Activated gamma-delta T cell treated with Interleukin-2 at 50 U/mL for 16 hours (primary cell): ENCODE measurements around the gene GPR141.

Source experiments
- DNase-seq: peaks from one replicate; pipeline ENCODE4 v3.0.0-alpha.2; 2020

The GPR141 gene

DNA sequence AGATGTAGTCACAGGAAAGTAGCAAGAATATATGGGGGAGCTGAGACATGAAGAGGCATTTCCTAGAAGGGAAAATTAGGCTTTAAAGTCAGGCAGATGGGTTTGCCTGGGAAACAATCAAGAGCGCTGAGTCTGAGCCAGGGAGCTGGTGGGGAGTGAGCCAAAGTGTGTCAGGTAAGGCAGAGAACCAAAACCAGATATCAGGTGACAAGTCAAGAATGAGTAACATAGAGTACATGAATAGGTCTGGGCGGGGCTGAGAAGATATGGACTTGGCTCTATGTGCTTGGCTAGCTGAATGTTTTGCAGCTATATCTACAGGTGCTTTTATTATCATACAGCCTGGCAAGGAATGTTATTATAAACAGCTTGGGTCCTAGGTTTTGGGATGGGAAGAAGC is 49.3 kb downstream of the GPR141 start:
- no peak for DNase-seq

DNA sequence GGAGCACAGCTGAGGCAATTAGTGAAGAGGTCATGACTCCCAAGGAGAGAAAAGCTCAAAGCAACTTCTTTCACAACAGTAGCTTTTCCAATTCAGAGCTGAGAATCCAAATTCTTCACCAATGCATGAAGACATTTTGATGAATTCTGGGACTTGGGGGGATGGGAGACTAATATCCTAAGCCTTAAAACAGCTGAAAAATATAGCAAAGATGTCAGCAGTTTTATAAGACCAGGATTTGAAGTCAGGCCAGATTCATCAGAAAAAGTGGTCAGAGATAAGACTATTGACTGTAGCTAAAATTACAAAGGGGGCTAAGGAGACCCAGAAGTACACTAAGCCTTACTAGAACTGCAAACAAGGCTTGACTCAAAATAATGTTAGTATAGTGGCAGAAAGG is 51.6 kb downstream of the GPR141 start:
- no peak for DNase-seq

DNA sequence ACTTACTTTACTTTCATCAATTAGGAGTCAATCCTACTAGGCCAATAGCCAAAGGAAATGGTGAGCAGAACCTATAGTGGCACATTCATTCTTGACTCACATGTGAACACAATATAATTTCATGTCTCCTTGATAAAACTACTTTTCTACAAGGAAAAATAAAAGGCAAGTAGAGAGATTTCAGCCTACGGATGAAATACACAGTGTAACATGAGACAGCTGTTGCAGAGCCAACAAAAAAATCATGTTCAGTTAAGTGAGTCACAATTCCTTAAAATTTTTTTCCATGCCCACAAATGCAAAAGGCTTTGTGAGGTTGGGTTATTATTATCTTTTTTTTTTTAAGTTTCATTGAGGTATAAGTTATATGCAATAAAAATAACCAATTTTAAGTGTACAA is 54.8 kb downstream of the GPR141 start:
- DNase-seq, result no peak

DNA sequence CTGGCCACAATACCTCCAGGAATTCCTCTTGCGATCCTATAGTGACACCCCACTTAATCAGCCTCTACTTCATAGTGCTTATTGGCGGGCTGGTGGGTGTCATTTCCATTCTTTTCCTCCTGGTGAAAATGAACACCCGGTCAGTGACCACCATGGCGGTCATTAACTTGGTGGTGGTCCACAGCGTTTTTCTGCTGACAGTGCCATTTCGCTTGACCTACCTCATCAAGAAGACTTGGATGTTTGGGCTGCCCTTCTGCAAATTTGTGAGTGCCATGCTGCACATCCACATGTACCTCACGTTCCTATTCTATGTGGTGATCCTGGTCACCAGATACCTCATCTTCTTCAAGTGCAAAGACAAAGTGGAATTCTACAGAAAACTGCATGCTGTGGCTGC is 56.8 kb downstream of the GPR141 start:
- no peak for DNase-seq

DNA sequence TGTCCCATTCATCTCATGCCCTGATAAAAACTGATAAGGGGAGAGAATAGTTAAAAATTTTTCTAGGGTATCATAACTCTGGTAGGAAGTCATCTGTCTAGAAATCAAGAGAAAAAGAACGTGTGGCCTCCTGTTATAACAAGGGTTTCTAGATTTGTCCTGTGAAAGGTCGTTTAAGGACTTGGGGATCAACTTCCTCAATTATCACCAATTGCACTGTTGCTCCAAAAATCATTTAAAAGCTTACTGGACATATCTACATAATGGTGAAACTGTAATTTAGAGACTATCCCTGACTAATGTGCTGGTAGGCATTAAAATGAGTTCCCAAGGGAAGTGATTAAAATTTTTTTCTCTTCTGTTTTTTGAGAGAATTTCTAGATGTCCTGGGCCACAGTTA is 58.2 kb downstream of the GPR141 start:
- DNase-seq, result no peak

DNA sequence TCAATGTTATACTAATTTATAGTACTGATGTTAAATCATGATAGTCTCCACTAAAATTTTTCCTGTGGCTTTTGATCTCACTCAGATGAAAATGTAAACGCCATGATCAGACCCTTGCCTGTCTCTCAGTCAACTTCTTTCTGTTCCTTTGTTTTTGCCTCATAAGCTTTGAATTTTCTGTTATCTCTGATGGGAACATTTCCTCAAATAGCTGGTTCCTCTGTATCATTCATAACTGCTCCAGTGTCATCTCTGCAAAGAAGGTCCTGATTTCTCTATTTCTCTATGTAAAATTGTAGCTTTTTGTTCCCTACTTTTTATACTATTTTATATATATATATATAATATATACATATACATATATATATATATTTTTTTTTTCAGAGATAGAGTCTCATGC is 67.5 kb downstream of the GPR141 start:
- DNase-seq, result no peak

DNA sequence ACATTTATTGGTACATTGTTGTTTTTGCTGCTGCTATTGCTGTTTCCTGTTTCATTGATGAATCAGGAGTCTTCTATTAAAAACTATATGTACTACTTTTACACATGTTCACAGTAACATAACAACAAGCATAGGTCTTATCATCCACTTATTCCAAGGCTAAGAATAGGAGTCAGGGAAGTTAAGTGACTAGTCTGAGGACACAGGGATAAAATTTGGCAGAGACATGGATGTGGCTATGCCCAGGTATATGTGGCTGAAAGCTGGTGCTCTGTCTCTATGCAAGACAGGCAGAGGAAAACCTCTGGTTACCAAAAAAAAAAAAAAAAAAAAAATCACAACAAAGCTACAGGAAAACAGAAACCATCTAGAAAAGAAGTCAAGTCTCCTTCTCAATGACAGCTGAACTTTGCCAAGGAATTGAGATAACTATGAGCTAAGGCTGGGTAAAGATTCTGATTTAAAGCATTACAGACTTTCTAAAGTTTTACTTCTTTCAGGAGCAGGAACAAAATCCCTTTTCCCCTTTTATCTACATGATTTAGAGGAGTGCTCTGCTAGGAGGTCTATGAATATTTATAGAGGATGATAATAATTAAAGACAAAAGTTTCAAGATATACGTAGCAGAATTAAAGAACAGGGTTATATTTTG is 70.0 kb downstream of the GPR141 start:
- no peak for DNase-seq

DNA sequence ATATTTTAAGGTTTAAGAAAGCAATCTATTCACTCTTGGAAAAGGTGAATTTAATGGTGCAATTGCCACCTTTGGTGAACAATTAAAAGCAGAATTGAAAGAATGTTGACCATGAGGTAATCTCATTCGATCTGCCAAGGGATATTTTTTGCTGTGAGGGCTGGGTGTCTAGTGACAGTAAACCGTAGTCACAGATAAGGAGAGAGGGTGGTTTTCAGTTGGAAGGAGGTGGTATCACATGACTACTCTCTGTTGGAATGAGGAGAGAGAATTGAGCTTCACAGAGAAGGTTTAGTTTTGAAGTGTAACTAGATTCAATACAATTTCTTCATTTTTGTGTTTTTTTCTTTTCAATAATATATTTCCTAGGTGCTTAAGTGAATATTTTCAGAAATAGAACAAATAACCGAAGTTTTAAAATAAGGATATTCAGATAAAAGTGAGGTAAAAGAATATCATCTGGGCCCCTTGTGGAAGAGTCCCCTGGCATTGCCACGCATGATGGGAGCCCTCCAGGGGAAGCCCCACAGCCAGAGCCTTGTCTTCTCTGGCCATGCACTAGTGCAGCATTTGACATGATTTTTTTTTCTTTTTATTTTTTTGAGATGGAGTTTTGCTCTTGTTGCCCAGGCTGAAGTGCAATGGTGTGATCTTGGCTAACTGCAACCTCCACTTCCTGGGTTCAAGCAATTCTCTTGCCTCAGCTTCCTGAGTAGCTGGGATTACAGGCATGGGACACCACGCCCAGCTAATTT is 73.4 kb downstream of the GPR141 start:
- no peak for DNase-seq

DNA sequence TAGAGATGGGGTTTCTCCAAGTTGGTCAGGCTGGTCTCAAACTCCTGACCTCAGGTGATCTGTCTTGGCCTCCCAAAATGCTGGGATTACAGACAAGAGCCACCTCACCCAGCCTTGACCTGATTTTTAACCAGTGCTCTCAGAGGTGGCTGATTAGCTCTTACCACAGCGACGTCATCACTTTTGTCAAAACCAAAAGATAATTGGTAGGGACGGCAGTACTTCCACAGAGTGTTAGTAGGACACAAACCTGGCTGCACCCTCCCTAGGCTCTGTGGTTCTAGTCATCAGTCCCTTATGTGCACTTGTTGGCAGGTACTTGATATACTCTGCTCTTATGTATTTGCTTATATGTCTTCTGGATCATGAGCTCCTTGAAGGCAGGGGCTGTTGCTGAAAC is 74.0 kb downstream of the GPR141 start:
- no peak for DNase-seq

DNA sequence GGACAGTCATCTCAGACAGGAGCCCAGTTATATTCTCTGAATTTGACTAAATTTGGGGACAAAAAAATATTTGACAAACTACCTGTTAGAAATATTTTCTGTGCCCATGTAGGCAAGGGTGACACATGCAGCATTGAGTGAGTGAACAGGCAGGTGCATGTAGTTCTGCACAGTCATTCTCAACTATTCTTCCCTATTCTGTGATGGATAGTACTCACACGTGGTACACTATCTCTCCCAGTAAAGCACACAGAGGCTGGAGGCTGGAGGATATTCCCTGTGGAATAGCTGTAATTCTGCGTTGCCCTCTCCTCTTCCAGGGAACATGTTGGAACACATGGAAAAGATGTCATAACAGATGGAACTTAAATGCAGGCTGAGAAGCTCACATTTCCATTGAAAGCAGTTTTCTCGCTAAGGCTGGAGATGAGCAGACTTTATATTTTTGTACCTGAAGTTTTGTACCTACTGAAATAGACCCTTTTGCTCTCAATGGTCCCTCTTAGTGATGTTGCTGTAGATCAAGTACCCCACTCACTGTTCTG is 75.0 kb downstream of the GPR141 start:
- DNase-seq, result no peak

DNA sequence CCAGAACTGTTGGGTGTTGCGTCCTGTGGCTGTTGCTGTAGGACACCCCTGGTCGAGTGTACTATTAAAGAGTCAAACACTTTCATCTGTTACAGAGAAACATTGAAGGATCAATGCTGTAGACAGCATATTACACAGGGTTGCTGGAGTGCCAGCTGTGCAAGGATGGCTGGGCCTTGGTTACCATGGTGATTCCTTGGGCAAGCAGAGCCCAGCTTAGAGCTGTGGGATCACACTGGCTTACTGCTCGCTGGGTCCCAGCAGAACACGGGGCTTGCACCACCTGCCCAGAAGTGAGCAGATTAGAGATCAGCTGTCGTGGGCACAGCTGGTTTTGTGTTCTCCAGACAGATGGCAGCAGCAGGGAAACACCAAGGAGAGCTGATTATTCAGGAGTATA is 76.0 kb downstream of the GPR141 start:
- DNase-seq, result no peak

DNA sequence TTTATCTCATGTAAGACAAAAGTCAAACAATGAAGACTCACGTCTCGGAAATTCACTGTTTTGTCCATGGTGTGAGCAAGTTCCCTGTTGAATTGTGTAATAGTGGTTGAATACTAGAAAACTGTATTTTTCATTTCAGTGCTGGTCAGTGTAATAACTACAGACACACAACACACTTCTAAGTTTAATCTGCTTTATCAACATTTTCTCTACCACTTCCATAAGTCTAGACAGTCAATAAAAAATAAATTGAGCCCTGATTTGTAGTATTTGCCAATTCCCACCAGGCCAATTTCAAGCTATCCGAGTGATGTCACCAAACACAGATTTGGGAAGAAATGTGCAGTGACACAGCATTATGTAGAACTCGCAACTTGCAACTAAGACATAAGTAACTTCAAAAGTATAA is 81.9 kb downstream of the GPR141 start:
- DNase-seq, result no peak

DNA sequence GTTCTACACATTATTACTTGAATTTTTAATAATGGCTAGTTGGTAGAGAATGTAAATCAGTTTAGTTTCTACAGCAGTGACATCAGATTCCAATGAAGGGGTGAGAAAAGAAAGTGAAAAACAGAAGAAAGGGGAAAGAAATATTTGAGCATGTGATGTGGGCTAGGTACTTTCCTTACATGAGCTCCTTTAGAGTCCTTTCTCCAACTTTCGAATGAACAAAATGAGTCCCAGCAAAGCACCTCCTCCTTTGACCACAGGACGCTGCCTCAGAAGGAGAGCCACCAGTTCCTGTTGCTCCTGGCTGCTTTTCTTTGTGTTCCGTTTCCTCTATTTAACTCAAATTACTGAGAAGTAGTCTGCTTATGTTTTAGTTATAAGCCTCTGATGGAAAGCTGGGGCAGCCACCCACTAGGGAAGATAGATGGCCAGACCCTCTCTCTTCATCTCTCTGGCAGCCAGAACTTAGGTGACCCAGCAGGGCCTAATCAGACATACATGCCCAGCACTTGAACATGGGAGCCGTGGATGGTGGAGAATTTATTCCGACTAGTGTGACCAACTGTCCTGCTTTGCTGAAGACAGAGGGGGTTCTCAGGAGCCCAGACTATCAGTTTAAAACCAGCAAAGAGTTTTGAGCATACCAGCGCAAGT is 82.4 kb downstream of the GPR141 start:
- no peak for DNase-seq

DNA sequence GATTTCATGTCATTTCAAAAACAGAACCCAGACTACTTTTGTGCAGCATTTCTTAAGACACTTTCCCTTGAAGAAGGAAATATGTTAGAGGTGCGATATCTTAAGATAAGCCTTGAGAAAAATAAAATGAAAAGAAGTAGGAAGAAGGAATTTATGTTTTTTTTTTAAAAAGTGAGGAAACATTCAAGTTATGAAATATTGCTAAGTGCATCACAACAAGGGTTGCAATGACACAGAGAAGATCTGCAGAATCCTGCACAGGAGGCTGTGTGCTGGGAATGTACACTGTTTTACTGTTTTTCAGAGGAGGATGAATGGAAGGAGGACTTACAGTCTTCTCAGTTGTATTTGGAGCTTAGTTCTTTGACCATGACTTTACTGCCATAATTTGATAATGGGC is 85.0 kb downstream of the GPR141 start:
- DNase-seq, result no peak

DNA sequence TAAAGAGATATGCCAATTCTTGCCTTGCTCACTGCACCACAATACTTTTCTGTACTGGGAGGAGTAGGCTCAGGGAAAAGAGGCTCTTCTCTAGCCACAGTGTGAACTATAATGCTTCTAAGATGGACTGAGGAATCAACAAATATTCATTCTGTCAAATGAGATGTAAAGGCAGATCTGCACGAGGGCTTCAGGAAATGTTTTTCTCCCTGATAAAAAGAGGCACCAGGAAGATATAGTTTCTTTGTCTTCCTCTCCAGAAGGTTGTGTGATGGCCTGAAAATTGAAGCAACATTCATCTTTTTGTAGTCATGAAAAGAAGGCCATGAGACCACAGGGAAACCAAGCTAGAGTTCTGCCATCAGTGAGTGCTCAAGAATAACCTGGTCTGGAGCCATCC is 85.7 kb downstream of the GPR141 start:
- no peak for DNase-seq

DNA sequence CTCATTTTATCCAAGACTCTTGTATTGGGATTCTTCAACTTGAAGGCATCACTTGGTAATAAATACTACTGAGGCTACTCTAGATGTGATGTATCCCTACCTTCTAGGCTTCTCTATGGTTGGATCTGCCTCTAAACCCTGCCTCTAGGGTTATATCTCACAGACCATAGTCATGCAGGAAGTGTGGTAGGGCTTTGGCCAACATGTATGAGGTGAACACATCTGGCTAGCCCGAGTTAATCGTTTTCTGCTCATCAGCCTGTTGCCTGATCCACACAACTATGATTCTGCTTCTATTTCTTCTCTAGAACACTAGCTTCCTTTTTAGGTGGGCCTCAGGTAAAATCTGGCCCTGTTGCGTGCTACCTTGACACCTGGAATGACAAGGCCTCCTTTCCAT is 86.2 kb downstream of the GPR141 start:
- no peak for DNase-seq

DNA sequence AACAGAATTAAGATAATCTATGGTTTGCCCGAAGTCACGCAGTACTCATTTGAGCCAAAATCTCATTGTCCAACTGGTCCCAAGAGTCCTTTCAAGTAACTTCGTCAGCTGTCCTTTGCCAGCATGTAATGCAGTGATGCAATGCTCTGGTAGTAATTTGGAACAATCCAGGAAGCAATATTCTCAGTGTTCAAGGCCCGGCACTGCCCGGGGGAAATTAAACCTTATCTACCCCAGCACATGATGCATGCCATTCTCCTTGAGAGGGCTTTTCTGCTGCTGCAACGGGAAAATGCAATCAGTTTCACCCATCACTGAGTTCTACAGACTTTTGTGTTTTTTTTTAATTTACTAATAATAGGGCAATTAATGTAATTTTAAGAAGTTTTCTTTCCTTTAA is 87.3 kb downstream of the GPR141 start:
- DNase-seq, result no peak

DNA sequence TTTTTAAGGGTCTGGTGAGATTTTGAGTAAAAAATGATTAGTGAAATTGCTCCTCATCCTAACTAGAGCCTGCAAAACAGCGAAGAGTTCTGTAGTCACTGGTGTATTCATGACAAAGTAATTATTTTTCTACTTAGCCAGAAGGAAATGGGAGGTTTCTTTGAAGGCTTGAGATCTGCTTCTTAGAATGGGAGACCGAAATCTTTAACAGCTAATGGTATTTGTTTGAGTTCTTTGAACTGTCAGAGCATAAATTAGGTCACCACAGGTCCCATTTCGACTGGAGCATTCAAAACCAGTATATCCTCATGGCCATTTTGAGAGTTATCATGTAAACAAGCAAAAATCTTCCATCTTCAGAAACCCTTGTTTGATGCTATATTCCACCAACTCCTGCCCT is 87.8 kb downstream of the GPR141 start:
- DNase-seq, result no peak

DNA sequence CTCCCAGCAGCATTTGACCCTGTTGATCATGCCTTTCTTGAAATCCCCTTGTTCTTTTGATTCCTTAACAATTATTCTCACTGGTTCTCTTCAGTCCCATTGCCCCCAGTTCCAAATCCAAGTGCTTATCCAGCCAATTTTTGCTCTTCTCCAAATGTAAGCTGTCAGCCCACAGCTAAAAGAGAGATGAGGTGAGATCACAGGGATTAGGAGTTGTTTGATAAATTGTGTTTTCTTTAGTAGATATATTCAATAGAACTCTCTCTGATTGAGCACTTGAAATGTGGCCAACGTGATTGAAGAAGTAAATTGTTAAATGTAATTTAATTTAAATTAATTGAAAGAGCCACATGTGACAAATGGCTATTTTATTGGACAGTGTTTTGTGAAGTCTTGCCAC is 88.2 kb downstream of the GPR141 start:
- no peak for DNase-seq

DNA sequence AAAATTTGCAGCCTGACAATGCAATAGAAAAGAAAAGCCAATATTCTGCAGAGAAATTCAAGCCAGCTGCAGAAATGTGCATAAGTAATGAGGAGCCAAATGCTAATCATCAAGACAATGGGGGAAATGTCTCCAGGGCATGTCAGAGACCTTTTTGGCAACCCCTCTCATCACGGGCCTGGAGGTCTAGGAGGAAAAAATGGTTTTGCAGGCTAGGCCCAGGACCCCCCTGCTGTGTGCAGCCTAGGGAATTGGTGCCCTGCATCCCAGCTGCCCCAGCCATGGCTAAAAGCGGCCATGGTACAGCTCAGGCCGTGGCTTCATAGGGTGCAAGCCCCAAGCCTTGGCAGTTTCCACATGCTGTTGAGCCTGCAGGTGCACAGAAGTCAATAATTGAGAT is 92.4 kb downstream of the GPR141 start:
- DNase-seq, result no peak

DNA sequence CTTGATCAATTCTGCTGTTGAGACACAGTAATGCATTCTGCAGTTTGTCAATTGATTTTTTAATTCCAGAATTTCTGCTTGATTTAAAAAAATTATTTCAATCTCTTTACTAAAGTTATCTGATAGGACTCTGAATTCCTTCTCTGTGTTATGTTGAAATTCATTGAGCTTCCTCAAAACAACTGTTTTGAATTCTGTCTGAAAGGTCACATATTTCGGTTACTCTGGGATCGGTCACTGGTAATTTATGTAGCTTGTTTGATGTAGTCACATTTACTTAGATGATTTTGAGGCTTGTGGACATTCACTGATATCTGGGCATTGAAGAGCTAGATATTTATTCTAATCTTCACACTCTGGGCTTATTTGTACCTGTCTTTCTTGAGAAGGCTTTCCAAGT is 97.6 kb downstream of the GPR141 start:
- DNase-seq, result no peak

DNA sequence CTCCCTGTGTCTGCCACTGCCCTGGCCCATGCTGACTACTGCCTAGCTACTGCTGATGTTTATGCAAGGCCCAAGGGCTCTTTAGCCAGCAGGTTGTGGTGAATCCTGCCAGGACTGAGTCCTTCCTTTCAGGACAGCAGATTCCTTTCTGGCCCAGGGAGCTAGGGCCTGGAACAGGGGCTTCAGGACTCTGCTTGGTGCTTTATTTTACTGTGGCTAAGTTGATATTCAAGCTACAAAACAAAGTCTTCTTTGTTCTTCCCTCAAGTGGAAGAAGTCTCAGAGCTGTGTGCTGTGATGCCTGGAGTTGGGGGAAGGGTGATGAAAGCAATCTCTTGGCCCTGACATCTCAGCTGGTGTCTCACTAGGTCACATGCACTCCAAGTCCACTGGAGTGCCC is 98.6 kb downstream of the GPR141 start:
- DNase-seq, result no peak

DNA sequence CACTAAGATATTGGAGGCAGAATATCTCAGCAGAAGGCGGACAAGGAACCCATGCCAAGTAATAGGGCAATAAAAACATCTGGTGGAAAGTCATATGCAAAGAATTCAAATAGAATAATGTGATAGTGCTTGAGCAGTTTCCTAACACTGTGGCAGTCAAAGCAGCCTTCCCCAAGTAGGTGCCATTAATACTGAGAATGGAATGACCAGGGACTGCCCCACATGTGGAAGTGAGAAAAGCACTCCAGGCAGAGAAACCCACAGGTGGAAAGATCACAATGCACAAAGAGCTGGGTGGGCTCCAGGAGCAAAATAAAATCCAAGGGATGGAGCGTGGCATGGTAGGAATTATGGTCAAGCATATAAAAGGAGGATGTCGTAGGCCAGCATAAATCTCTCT is 100.4 kb downstream of the GPR141 start:
- no peak for DNase-seq
